ENCODE results near the gene TEX35.
A peak's percentile ranks its signal among the peaks of the same experiment; 100 is the strongest.

Gene TEX35

GRCh38 chr1:178512566-178513277 is at the start of gene TEX35:
Gene TEX35 (plus strand): TSS chr1:178513109. CDS start chr1:178513189, 80 bp downstream.
- no peak for DNase-seq

- no peak for DNase-seq
Measured at GRCh38 chr1:178464141-178464540, 48.8 kb upstream of the TEX35 start.

- no peak for DNase-seq
Measured at GRCh38 chr1:178464566-178464965, 48.3 kb upstream of the TEX35 start.

- DNase-seq, result no peak
Measured at GRCh38 chr1:178465011-178465410, 47.9 kb upstream of the TEX35 start.

- no peak for DNase-seq
Measured at GRCh38 chr1:178467837-178468236, 45.1 kb upstream of the TEX35 start.

- DNase-seq, result no peak
Measured at GRCh38 chr1:178470411-178470960, 42.4 kb upstream of the TEX35 start.

- DNase-seq, result no peak
Measured at GRCh38 chr1:178472531-178472930, 40.4 kb upstream of the TEX35 start.

GRCh38 chr1:178477373-178477772 is 35.5 kb upstream of the TEX35 start:
- DNase-seq, result no peak

- DNase-seq, result peak; percentile 18 to 39
Measured at GRCh38 chr1:178477841-178478240, 35.1 kb upstream of the TEX35 start.

- DNase-seq, result no peak
Measured at GRCh38 chr1:178483251-178483957, 29.5 kb upstream of the TEX35 start.

- peak; percentile 11 to 24 for DNase-seq
Measured at GRCh38 chr1:178484698-178485225, 28.1 kb upstream of the TEX35 start.

- peak in 1 of 2 donors; percentile 2 for DNase-seq
Measured at GRCh38 chr1:178485541-178485981, 27.3 kb upstream of the TEX35 start.

GRCh38 chr1:178486100-178487069 is 26.5 kb upstream of the TEX35 start:
- no peak for DNase-seq

GRCh38 chr1:178487070-178487615 is 25.8 kb upstream of the TEX35 start:
- DNase-seq, result no peak

GRCh38 chr1:178488393-178488792 is 24.5 kb upstream of the TEX35 start:
- no peak for DNase-seq

- no peak for DNase-seq
Measured at GRCh38 chr1:178489399-178489798, 23.5 kb upstream of the TEX35 start.

- no peak for DNase-seq
Measured at GRCh38 chr1:178490136-178490535, 22.8 kb upstream of the TEX35 start.

- no peak for DNase-seq
Measured at GRCh38 chr1:178490967-178491366, 21.9 kb upstream of the TEX35 start.

- DNase-seq, result no peak
Measured at GRCh38 chr1:178491721-178492120, 21.2 kb upstream of the TEX35 start.

- no peak for DNase-seq
Measured at GRCh38 chr1:178492341-178492740, 20.6 kb upstream of the TEX35 start.

GRCh38 chr1:178493301-178493741 is 19.6 kb upstream of the TEX35 start:
- DNase-seq, result no peak

GRCh38 chr1:178494569-178494971 is 18.3 kb upstream of the TEX35 start:
- no peak for DNase-seq

Data from inflammatory macrophage treated with lipopolysaccharide for 1 hour (primary cell).